ENCODE data around the gene CCDC158. TPM values are rescaled to one million over a fixed set of nuclear protein-coding genes. Genes with fewer than 3 reads are reported as not detected.
A peak's percentile ranks its signal among the peaks of the same experiment; 100 is the strongest.

Gene CCDC158
- total RNA-seq, 1 donor from 2014 or later = not detected

GRCh38 chr4:76380561-76380960 lies 40.4 kb downstream of the CCDC158 start:
- DNase-seq (ENCODE audit: low spot score) = no peak
- no peak for TF ChIP-seq CTCF (IDR thresholded peaks at IDR 0.05)
- H3K36me3 Mint-ChIP-seq (ENCODE audit: low read depth) = peaks cover 3% of the 10 kb centered on the region
- H3K9me3 Mint-ChIP-seq (ENCODE audit: low read depth) = peaks cover 9% of the 10 kb centered on the region
- no peaks in the 10 kb centered on the region for H3K27me3 Mint-ChIP-seq (ENCODE audit: low read depth)
- H3K4me1 Mint-ChIP-seq (ENCODE audit: low read depth) = peaks cover 20% of the 10 kb centered on the region
- H3K27ac Mint-ChIP-seq (ENCODE audit: unreplicated experiment) = no peak overlapping the region
- H3K4me3 Mint-ChIP-seq (ENCODE audit: unreplicated experiment) = no peak overlapping the region

GRCh38 chr4:76377911-76378310 lies 43.0 kb downstream of the CCDC158 start:
- Mint-ChIP-seq H3K27me3 (ENCODE audit: low read depth) (no peaks in the 10 kb centered on the region), H3K4me3 (ENCODE audit: unreplicated experiment) (no peak overlapping the region), H3K9me3 (ENCODE audit: low read depth) (peaks cover 9% of the 10 kb centered on the region), H3K27ac (ENCODE audit: unreplicated experiment) (no peak overlapping the region), H3K36me3 (ENCODE audit: low read depth) (peaks cover 1% of the 10 kb centered on the region), H3K4me1 (ENCODE audit: low read depth) (peaks cover 25% of the 10 kb centered on the region)
- peak; percentile 77 for TF ChIP-seq CTCF (IDR thresholded peaks at IDR 0.05)
- no peak for DNase-seq (ENCODE audit: low spot score)

- no peak for DNase-seq (ENCODE audit: low spot score)
- H3K27me3 Mint-ChIP-seq (ENCODE audit: low read depth) = no peaks in the 10 kb centered on the region
- H3K4me1 Mint-ChIP-seq (ENCODE audit: low read depth) = peaks cover 25% of the 10 kb centered on the region
- TF ChIP-seq CTCF (IDR thresholded peaks at IDR 0.05) = no peak
- no peak overlapping the region for H3K27ac Mint-ChIP-seq (ENCODE audit: unreplicated experiment)
- peaks cover 9% of the 10 kb centered on the region for H3K9me3 Mint-ChIP-seq (ENCODE audit: low read depth)
- no peak overlapping the region for H3K4me3 Mint-ChIP-seq (ENCODE audit: unreplicated experiment)
- peaks cover 1% of the 10 kb centered on the region for H3K36me3 Mint-ChIP-seq (ENCODE audit: low read depth)
These were observed 43.5 kb downstream of the CCDC158 start for GRCh38 chr4:76377481-76377901.

- H3K4me3 Mint-ChIP-seq (ENCODE audit: unreplicated experiment) = no peak overlapping the region
- H3K4me1 Mint-ChIP-seq (ENCODE audit: low read depth) = peaks cover 25% of the 10 kb centered on the region
- H3K36me3 Mint-ChIP-seq (ENCODE audit: low read depth) = peaks cover 1% of the 10 kb centered on the region
- no peak for DNase-seq (ENCODE audit: low spot score)
- TF ChIP-seq CTCF (IDR thresholded peaks at IDR 0.05) = no peak
- H3K27me3 Mint-ChIP-seq (ENCODE audit: low read depth) = no peaks in the 10 kb centered on the region
- H3K9me3 Mint-ChIP-seq (ENCODE audit: low read depth) = peaks cover 9% of the 10 kb centered on the region
- H3K27ac Mint-ChIP-seq (ENCODE audit: unreplicated experiment) = no peak overlapping the region
These were observed 44.4 kb downstream of the CCDC158 start for GRCh38 chr4:76376534-76376933.

- Mint-ChIP-seq H3K4me1 (ENCODE audit: low read depth) (peaks cover 25% of the 10 kb centered on the region), H3K36me3 (ENCODE audit: low read depth) (peaks cover 1% of the 10 kb centered on the region), H3K27ac (ENCODE audit: unreplicated experiment) (no peak overlapping the region), H3K4me3 (ENCODE audit: unreplicated experiment) (no peak overlapping the region), H3K27me3 (ENCODE audit: low read depth) (no peaks in the 10 kb centered on the region), H3K9me3 (ENCODE audit: low read depth) (peaks cover 9% of the 10 kb centered on the region)
- DNase-seq (ENCODE audit: low spot score) = no peak
- TF ChIP-seq CTCF (IDR thresholded peaks at IDR 0.05) = no peak
These were observed 45.2 kb downstream of the CCDC158 start for GRCh38 chr4:76375703-76376102.

All from chondrocyte (in vitro differentiated cells).